HG03460 (cell line): ENCODE results near the gene GREM2.

Source experiments
- ATAC-seq: cut with Tn5 transposase; IDR thresholded peaks from one replicate; pipeline ENCODE4 v1.9.1; 2021; ENCODE audit not compliant: unreplicated experiment

The GREM2 gene

GRCh38 chr1:240610636-240611035 is 1.3 kb downstream of the GREM2 start:
- ATAC-seq, result no peak

- ATAC-seq, result no peak
These were observed 2.4 kb downstream of the GREM2 start for GRCh38 chr1:240609527-240610060.

GRCh38 chr1:240608707-240609106 is 3.2 kb downstream of the GREM2 start:
- no peak for ATAC-seq

- ATAC-seq, result no peak
These were observed 4.9 kb downstream of the GREM2 start for GRCh38 chr1:240607006-240607405.

- no peak for ATAC-seq
These were observed 9.8 kb downstream of the GREM2 start for GRCh38 chr1:240602189-240602588.

GRCh38 chr1:240599830-240600229 is 12.1 kb downstream of the GREM2 start:
- no peak for ATAC-seq

- no peak for ATAC-seq
These were observed 12.7 kb downstream of the GREM2 start for GRCh38 chr1:240599299-240599698.

- no peak for ATAC-seq
These were observed 13.5 kb downstream of the GREM2 start for GRCh38 chr1:240598216-240599001.

- ATAC-seq, result no peak
These were observed 14.7 kb downstream of the GREM2 start for GRCh38 chr1:240597153-240597745.

GRCh38 chr1:240595476-240595875 is 16.5 kb downstream of the GREM2 start:
- ATAC-seq, result no peak

GRCh38 chr1:240591564-240591963 is 20.4 kb downstream of the GREM2 start:
- ATAC-seq, result no peak

GRCh38 chr1:240591078-240591477 is 20.9 kb downstream of the GREM2 start:
- no peak for ATAC-seq

GRCh38 chr1:240589585-240590110 is 22.3 kb downstream of the GREM2 start:
- ATAC-seq, result no peak

- no peak for ATAC-seq
These were observed 25.9 kb downstream of the GREM2 start for GRCh38 chr1:240586006-240586405.

- ATAC-seq, result no peak
These were observed 29.0 kb downstream of the GREM2 start for GRCh38 chr1:240582953-240583352.

GRCh38 chr1:240579511-240579910 is 32.4 kb downstream of the GREM2 start:
- no peak for ATAC-seq

GRCh38 chr1:240577095-240577494 is 34.9 kb downstream of the GREM2 start:
- no peak for ATAC-seq

- ATAC-seq, result peak; percentile 84
These were observed 35.8 kb downstream of the GREM2 start for GRCh38 chr1:240575981-240576662.

- no peak for ATAC-seq
These were observed 39.6 kb downstream of the GREM2 start for GRCh38 chr1:240572328-240572727.

- ATAC-seq, result no peak
These were observed 40.2 kb downstream of the GREM2 start for GRCh38 chr1:240571782-240572181.

GRCh38 chr1:240567066-240567465 is 44.9 kb downstream of the GREM2 start:
- no peak for ATAC-seq

GRCh38 chr1:240562779-240563178 is 49.2 kb downstream of the GREM2 start:
- no peak for ATAC-seq
